IPS-15b (cell line): ENCODE data around the gene CDK16.

Experiments used
- H3K27me3 ChIP-seq: one replicate; pipeline ENCODE4 v1.6.1; 2013; ENCODE audit warnings: low read length; ENCODE audit not compliant: control insufficient read depth, insufficient read depth
- H3K36me3 ChIP-seq: one replicate; pipeline ENCODE4 v1.6.1; 2013; ENCODE audit warnings: low read length; ENCODE audit not compliant: control insufficient read depth, insufficient read depth
- H3K4me1 ChIP-seq: one replicate; pipeline ENCODE4 v1.6.1; 2013; ENCODE audit warnings: mild to moderate bottlenecking, low read length; ENCODE audit not compliant: control insufficient read depth, insufficient read depth
- H3K4me3 ChIP-seq: one replicate; pipeline ENCODE4 v1.5.1; 2013; ENCODE audit warnings: low read depth, low read length
- H3K9ac ChIP-seq: one replicate; pipeline ENCODE4 v1.6.1; 2013; ENCODE audit warnings: low read depth, mild to moderate bottlenecking, low read length
- H3K9me3 ChIP-seq: one replicate; pipeline ENCODE4 v1.6.1; 2013; ENCODE audit warnings: mild to moderate bottlenecking, low read length; ENCODE audit not compliant: control insufficient read depth, insufficient read depth

The CDK16 gene

DNA sequence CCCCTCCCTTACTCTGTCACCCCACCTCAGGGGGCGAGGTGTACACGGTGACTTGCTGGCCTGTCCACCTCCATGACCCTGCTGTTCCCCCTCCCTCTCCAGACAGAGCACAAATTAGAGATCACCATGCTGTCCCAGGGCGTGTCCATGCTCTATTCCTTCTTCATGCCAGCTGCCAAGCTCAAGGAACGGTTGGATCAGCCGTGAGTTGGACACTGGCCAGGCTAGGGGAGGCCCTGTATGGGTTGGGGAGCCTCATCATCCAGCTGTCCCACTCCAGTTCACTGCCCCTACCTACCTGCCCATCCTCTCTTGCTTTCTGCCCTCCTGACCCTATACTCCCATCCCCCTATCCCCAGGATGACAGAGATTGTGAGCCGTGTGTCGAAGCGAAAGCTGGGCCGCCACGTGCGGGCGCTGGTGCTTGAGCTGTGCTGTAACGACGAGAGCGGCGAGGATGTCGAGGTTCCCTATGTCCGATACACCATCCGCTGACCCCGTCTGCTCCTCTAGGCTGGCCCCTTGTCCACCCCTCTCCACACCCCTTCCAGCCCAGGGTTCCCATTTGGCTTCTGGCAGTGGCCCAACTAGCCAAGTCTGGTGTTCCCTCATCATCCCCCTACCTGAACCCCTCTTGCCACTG is 3.9 kb upstream of the CDK16 start:
- H3K9ac ChIP-seq, result no peak overlapping the region
- no peaks in the 10 kb centered on the region for H3K27me3 ChIP-seq
- H3K36me3 ChIP-seq, result peaks cover 68% of the 10 kb centered on the region
- H3K4me1 ChIP-seq, result peaks cover 5% of the 10 kb centered on the region
- no peak overlapping the region for H3K4me3 ChIP-seq
- H3K9me3 ChIP-seq, result no peaks in the 10 kb centered on the region

DNA sequence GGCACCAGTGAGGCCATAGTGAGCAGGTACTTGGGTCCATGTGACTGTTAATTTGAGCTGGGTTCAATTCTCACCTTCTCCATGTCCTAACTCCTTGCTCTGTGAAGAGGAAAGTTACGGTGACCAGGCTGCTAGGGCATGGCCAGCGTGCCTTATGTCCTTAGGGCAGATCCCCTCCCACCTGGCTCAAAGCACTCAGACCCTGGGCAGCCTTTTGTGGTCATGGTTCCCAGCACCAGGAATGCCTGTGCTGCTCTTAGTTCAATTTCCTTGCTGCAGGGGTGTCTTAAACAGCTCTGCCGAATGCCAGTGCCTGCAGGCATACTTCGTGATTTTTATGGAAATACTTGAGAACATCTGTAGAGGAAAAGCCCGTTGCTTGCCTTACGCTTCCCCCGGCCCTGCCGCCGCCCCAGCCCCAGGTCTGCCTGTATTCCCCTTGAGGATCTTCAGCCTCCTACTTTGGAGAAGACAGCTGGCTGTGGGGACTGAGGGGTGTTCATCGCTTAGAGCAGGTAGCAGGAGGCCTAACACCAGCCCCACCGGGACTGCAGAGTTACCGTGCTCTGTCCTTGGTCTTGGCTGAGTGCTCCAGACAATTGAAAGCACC is 3.1 kb upstream of the CDK16 start:
- H3K9ac ChIP-seq, result no peak overlapping the region
- peaks cover 62% of the 10 kb centered on the region for H3K36me3 ChIP-seq
- H3K4me1 ChIP-seq, result peaks cover 11% of the 10 kb centered on the region
- no peak overlapping the region for H3K4me3 ChIP-seq
- H3K27me3 ChIP-seq, result no peaks in the 10 kb centered on the region
- H3K9me3 ChIP-seq, result no peaks in the 10 kb centered on the region

DNA sequence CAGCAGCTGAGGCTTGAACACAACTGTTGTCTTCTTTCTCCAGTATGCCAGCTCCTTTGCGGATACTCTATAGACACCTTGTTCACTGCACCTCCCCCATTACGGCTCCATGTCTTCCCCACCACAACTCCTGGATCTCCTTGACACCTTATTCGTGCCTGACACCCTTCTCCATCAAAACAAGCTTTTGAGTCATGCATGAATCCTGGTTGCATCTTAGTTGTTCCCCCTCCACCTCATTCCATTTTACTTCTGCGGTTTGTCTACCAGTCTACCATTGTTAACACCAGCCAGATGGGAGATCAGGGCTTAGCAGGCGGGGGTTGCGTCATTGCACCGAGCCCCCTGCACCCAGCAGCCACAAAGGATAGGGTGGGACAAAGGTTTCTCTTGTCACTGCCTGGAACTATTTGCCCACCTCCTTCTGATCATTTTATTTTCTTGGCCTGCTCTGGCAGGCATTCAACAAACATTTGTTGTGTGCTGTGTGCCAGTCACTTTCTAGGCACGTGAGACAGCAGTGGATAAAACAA is 2.0 kb upstream of the CDK16 start:
- H3K9me3 ChIP-seq, result no peaks in the 10 kb centered on the region
- peaks cover 17% of the 10 kb centered on the region for H3K4me1 ChIP-seq
- no peak overlapping the region for H3K9ac ChIP-seq
- H3K27me3 ChIP-seq, result no peaks in the 10 kb centered on the region
- H3K36me3 ChIP-seq, result peaks cover 55% of the 10 kb centered on the region
- H3K4me3 ChIP-seq, result no peak overlapping the region

DNA sequence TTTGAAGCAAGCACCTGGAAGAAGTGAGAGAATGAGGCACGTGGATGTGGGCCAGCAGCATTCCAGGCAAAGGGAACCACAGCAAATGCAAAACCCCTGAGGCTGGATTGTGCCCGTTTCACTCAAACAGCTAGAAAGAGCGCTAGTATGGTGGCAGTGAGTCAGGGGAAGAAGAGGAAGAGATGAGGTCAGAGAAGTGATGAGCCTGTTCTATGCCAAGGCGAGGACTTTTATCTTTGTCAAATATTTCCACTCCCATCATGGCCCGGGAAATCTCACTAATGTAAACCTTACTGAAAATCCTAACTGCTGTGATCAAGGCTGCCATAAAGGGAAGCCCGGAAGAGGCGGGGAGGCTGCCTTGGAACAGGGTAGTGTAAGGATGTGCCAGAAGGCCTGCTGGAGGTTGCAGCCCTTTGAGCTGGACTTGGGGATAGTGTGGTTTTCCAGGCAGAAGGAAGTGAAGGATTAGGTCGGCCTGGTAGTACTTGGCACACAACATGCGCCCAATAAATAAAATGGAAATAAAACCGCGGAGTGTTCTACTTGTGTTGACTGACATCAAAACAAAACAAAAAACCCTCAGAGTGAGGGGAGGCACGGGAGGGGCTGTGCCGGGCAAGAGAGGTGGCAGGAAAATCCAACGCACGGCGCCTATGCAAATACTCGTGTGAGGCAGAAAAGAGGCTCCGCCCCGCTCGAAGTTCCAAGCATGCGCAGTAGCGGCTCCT is 1.2 kb upstream of the CDK16 start:
- H3K4me3 ChIP-seq, result peak overlapping the region; percentile 51
- peaks cover 17% of the 10 kb centered on the region for H3K4me1 ChIP-seq
- H3K36me3 ChIP-seq, result peaks cover 50% of the 10 kb centered on the region

DNA sequence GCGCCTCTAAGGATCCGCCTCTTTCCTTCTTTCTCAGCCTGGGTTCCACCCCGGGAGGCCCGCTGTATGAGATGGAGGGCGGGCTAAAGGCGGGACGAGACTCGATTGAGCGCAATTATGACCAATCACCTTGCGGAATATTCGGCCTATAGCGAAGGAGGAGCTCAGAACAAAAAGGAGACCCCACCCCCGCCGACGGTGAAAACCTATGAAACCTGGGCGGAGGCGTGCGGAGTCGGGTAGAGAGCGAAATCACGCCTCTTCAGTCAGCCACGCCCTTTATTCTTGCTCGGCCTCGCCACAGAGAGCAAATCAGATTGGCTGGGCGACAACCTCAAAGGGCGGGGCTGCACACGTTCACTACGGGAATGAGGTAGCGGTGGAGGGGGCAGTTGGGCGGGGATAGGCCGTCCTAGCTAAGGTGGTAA is 615 bp upstream of the CDK16 start:
- Histone ChIP-seq H3K4me3 (peak overlapping the region; percentile 100), H3K27me3 (no peaks in the 10 kb centered on the region), H3K36me3 (peaks cover 44% of the 10 kb centered on the region), H3K4me1 (peaks cover 17% of the 10 kb centered on the region), H3K9me3 (no peaks in the 10 kb centered on the region), H3K9ac (peak overlapping the region; percentile 100)

More for the DNA sequence above, 1.2 kb upstream of the CDK16 start:
- H3K9me3 ChIP-seq, result no peaks in the 10 kb centered on the region
- H3K9ac ChIP-seq, result peak overlapping the region; percentile 8
- H3K27me3 ChIP-seq, result no peaks in the 10 kb centered on the region

GRCh38 chrX:47218920-47219815 is 687 bp downstream of the CDK16 start:
- Histone ChIP-seq H3K27me3 (no peaks in the 10 kb centered on the region), H3K4me1 (peaks cover 17% of the 10 kb centered on the region), H3K4me3 (peak overlapping the region; percentile 100), H3K9ac (peak overlapping the region; percentile 100), H3K36me3 (peaks cover 44% of the 10 kb centered on the region), H3K9me3 (no peaks in the 10 kb centered on the region)

- Histone ChIP-seq H3K36me3 (peaks cover 50% of the 10 kb centered on the region), H3K9ac (no peak overlapping the region), H3K4me1 (peaks cover 16% of the 10 kb centered on the region), H3K27me3 (no peaks in the 10 kb centered on the region), H3K9me3 (no peaks in the 10 kb centered on the region), H3K4me3 (no peak overlapping the region)
Measured at GRCh38 chrX:47221756-47222155, 3.3 kb downstream of the CDK16 start.

DNA sequence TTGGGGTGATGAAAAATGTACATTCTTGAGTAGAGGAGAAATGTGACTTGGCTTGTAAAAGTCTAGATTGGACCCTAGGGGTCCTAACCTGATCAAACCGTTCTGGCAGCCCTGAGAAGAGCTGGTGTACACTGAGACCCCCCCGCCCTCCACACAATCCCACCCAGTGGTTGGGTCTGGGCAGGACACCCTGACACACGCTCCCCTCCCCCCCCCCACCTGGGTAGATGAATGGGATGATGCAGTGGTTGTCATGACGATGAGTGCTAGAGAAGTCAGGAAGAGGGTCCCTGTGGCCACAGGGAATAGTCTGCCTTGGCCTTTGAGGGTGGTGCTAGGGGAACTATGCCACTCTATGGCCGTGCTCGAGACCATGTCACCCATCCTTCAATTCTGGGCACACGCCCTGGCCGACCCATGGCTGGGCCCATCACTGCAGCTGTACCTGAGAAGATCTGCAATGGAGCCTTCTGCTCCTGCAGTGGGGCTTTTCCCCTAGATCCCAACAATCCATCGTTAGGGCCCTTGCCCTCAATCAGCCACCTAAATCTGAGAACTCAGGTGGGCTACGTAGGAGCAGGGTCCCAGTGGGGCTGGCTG is 4.4 kb downstream of the CDK16 start:
- H3K4me3 ChIP-seq, result no peak overlapping the region
- peaks cover 59% of the 10 kb centered on the region for H3K36me3 ChIP-seq
- H3K27me3 ChIP-seq, result no peaks in the 10 kb centered on the region
- no peak overlapping the region for H3K9ac ChIP-seq
- peaks cover 12% of the 10 kb centered on the region for H3K4me1 ChIP-seq
- H3K9me3 ChIP-seq, result no peaks in the 10 kb centered on the region

GRCh38 chrX:47223476-47224250 is 5.2 kb downstream of the CDK16 start:
- Histone ChIP-seq H3K4me1 (peaks cover 12% of the 10 kb centered on the region), H3K9ac (no peak overlapping the region), H3K9me3 (no peaks in the 10 kb centered on the region), H3K36me3 (peaks cover 64% of the 10 kb centered on the region), H3K4me3 (no peak overlapping the region), H3K27me3 (no peaks in the 10 kb centered on the region)

GRCh38 chrX:47224266-47224895 is 5.9 kb downstream of the CDK16 start:
- Histone ChIP-seq H3K27me3 (no peaks in the 10 kb centered on the region), H3K9ac (no peak overlapping the region), H3K4me1 (peaks cover 12% of the 10 kb centered on the region), H3K36me3 (peaks cover 65% of the 10 kb centered on the region), H3K9me3 (no peaks in the 10 kb centered on the region), H3K4me3 (no peak overlapping the region)
